Stimulated activated CD8-positive, alpha-beta memory T cell treated with anti-CD3 and anti-CD28 coated beads, Interleukin-4, amount 100 ng/mL, for 4 hours (primary cell): ENCODE measurements around the gene HBD.
"Not testable (repeated sequence)": the region's sequence is repeated elsewhere in the genome, so short reads cannot be mapped to it uniquely, and the experiment has no call there.

Source experiments
- DNase-seq, 2 donors: peaks; one replicate each; pipeline ENCODE4 v3.0.0-alpha.2; 2020; ENCODE audit warnings: low read depth in 2 of 2, low spot score in 1 of 2

HBD gene

GRCh38 chr11:5253440-5253839, 19.2 kb upstream of the HBD start:
- DNase-seq = not testable (repeated sequence)

GRCh38 chr11:5252919-5253265, 18.6 kb upstream of the HBD start:
- no peak for DNase-seq

- DNase-seq = no peak
These were observed 18.1 kb upstream of the HBD start for GRCh38 chr11:5252192-5252918.

- no peak for DNase-seq
These were observed 17.5 kb upstream of the HBD start for GRCh38 chr11:5251746-5252145.

GRCh38 chr11:5250543-5251204, 16.4 kb upstream of the HBD start:
- DNase-seq = no peak

- DNase-seq = not testable (repeated sequence)
These were observed 15.6 kb upstream of the HBD start, which contains the start of gene HBG1 for GRCh38 chr11:5249807-5250396. Gene HBG1, minus strand, starts transcription at chr11:5249857. Its CDS starts 53 bp downstream, at chr11:5249804.

GRCh38 chr11:5248498-5248897, 14.2 kb upstream of the HBD start:
- DNase-seq = not testable (repeated sequence)

- DNase-seq = no peak
These were observed 13.3 kb upstream of the HBD start for GRCh38 chr11:5247472-5248192.

GRCh38 chr11:5246772-5247471, 12.6 kb upstream of the HBD start:
- no peak for DNase-seq

- DNase-seq = no peak
These were observed 10.9 kb upstream of the HBD start for GRCh38 chr11:5245155-5245554.

GRCh38 chr11:5243816-5244180, 9.5 kb upstream of the HBD start:
- DNase-seq = no peak

GRCh38 chr11:5242933-5243815, 8.9 kb upstream of the HBD start:
- no peak for DNase-seq

- no peak for DNase-seq
These were observed 7.9 kb upstream of the HBD start for GRCh38 chr11:5242208-5242607.

- DNase-seq = no peak
These were observed 7.2 kb upstream of the HBD start for GRCh38 chr11:5241458-5241857.

GRCh38 chr11:5240458-5240857, 6.2 kb upstream of the HBD start:
- DNase-seq = no peak

GRCh38 chr11:5240056-5240455, 5.8 kb upstream of the HBD start:
- DNase-seq = no peak

GRCh38 chr11:5239046-5239445, 4.8 kb upstream of the HBD start:
- DNase-seq = no peak

GRCh38 chr11:5238486-5238885, 4.2 kb upstream of the HBD start:
- no peak for DNase-seq

- DNase-seq = no peak
These were observed 3.1 kb upstream of the HBD start for GRCh38 chr11:5237420-5237819.

- DNase-seq = no peak
These were observed 1.2 kb upstream of the HBD start for GRCh38 chr11:5235364-5236095.
